ENCODE results near the gene SOS1. TPM values are rescaled to one million over a fixed set of nuclear protein-coding genes. Genes with fewer than 3 reads are reported as not detected.

SOS1 gene
- total RNA-seq, 4 donors from 2014 or later = 67.2 to 72.4 (median 71.0) TPM

- no peak for TF ChIP-seq CTCF (IDR thresholded peaks at IDR 0.05; ENCODE audit: low read depth)
These were observed 15.9 kb upstream of the SOS1 start for GRCh38 chr2:39136799-39137198.

GRCh38 chr2:39135690-39136259, 14.9 kb upstream of the SOS1 start:
- no peak for TF ChIP-seq CTCF (IDR thresholded peaks at IDR 0.05; ENCODE audit: low read depth)

- no peak for TF ChIP-seq CTCF (IDR thresholded peaks at IDR 0.05; ENCODE audit: low read depth)
These were observed 12.5 kb upstream of the SOS1 start for GRCh38 chr2:39133215-39133851.

GRCh38 chr2:39128919-39129391, 8.1 kb upstream of the SOS1 start:
- no peak for TF ChIP-seq CTCF (IDR thresholded peaks at IDR 0.05; ENCODE audit: low read depth)

GRCh38 chr2:39127973-39128372, 7.1 kb upstream of the SOS1 start:
- no peak for TF ChIP-seq CTCF (IDR thresholded peaks at IDR 0.05; ENCODE audit: low read depth)

GRCh38 chr2:39124746-39125057, 3.9 kb upstream of the SOS1 start:
- TF ChIP-seq CTCF (IDR thresholded peaks at IDR 0.05; ENCODE audit: low read depth) = no peak

GRCh38 chr2:39124000-39124745, 3.3 kb upstream of the SOS1 start:
- no peak for TF ChIP-seq CTCF (IDR thresholded peaks at IDR 0.05; ENCODE audit: low read depth)

Measured in subcutaneous adipose tissue (tissue), 4 donors.